Measurements from ENCODE around the gene SLC10A7. TPM values are rescaled to one million over a fixed set of nuclear protein-coding genes. Genes with fewer than 3 reads are reported as not detected.

SLC10A7 gene
- total and polyA plus RNA-seq, 7 donors: 1.4 to 9.3 (median 5.3) TPM

- Histone ChIP-seq H3K27ac (peak overlapping the region in 1 of 4 donors; percentile 20), H3K36me3 (no peaks in the 10 kb centered on the region), H3K27me3 (no peaks in the 10 kb centered on the region), H3K4me1 (no peaks in the 10 kb centered on the region), H3K9me3 (no peaks in the 10 kb centered on the region), H3K4me3 (no peak overlapping the region)
- WGBS, 2 donors: 41 to 73% methylated on average over 4 of the region's 4 CpGs
- DNase-seq: no peak
- intact Hi-C loops (cut with DNase I): no loop called here
- TF ChIP-seq CTCF (IDR thresholded peaks at IDR 0.05) (no peak), EP300 (IDR thresholded peaks at IDR 0.05) (no peak), POLR2AphosphoS5 (IDR thresholded peaks at IDR 0.05) (no peak), POLR2A (IDR thresholded peaks at IDR 0.05) (no peak)
Observed at GRCh38 chr4:146407669-146408084, 114.1 kb downstream of the SLC10A7 start.

GRCh38 chr4:146407257-146407656 is 114.5 kb downstream of the SLC10A7 start:
- DNase-seq: no peak
- Histone ChIP-seq H3K27me3 (no peaks in the 10 kb centered on the region), H3K36me3 (no peaks in the 10 kb centered on the region), H3K27ac (no peak overlapping the region), H3K4me3 (no peak overlapping the region), H3K9me3 (no peaks in the 10 kb centered on the region), H3K4me1 (no peaks in the 10 kb centered on the region)
- intact Hi-C loops (cut with DNase I): no loop called here
- 48 to 58% methylated on average over 3 of the region's 3 CpGs for WGBS, 2 donors
- TF ChIP-seq EP300 (IDR thresholded peaks at IDR 0.05) (no peak), POLR2AphosphoS5 (IDR thresholded peaks at IDR 0.05) (no peak), POLR2A (IDR thresholded peaks at IDR 0.05) (no peak), CTCF (IDR thresholded peaks at IDR 0.05) (no peak)

GRCh38 chr4:146401274-146401673 is 120.5 kb downstream of the SLC10A7 start:
- TF ChIP-seq POLR2AphosphoS5 (IDR thresholded peaks at IDR 0.05) (no peak), CTCF (IDR thresholded peaks at IDR 0.05) (no peak), EP300 (IDR thresholded peaks at IDR 0.05) (no peak), POLR2A (IDR thresholded peaks at IDR 0.05) (no peak)
- WGBS, 2 donors: 92 to 95% methylated on average over 2 of the region's 2 CpGs
- intact Hi-C loops (cut with DNase I): no loop called here
- no peak overlapping the region for H3K4me3 ChIP-seq
- DNase-seq: no peak
- H3K27ac ChIP-seq: no peak overlapping the region
- no peaks in the 10 kb centered on the region for H3K27me3 ChIP-seq
- H3K9me3 ChIP-seq: no peaks in the 10 kb centered on the region
- no peaks in the 10 kb centered on the region for H3K36me3 ChIP-seq
- H3K4me1 ChIP-seq: no peaks in the 10 kb centered on the region

GRCh38 chr4:146398896-146399445 is 122.8 kb downstream of the SLC10A7 start:
- H3K4me1 ChIP-seq: no peaks in the 10 kb centered on the region
- no peak for TF ChIP-seq POLR2AphosphoS5 (IDR thresholded peaks at IDR 0.05)
- no peak for TF ChIP-seq EP300 (IDR thresholded peaks at IDR 0.05)
- no peak for TF ChIP-seq CTCF (IDR thresholded peaks at IDR 0.05)
- TF ChIP-seq POLR2A (IDR thresholded peaks at IDR 0.05): no peak
- DNase-seq: no peak
- WGBS, 2 donors: 68 to 71% methylated on average over 6 of the region's 6 CpGs
- no peak overlapping the region for H3K27ac ChIP-seq
- no peak overlapping the region for H3K4me3 ChIP-seq
- intact Hi-C loops (cut with DNase I): no loop called here
- no peaks in the 10 kb centered on the region for H3K9me3 ChIP-seq
- no peaks in the 10 kb centered on the region for H3K27me3 ChIP-seq
- no peaks in the 10 kb centered on the region for H3K36me3 ChIP-seq

GRCh38 chr4:146398404-146398803 is 123.3 kb downstream of the SLC10A7 start:
- Histone ChIP-seq H3K27me3 (no peaks in the 10 kb centered on the region), H3K36me3 (no peaks in the 10 kb centered on the region), H3K4me3 (no peak overlapping the region), H3K27ac (no peak overlapping the region), H3K9me3 (no peaks in the 10 kb centered on the region), H3K4me1 (no peaks in the 10 kb centered on the region)
- intact Hi-C loops (cut with DNase I): no loop called here
- 80 to 85% methylated on average over 1 of the region's 1 CpG for WGBS, 2 donors
- TF ChIP-seq POLR2AphosphoS5 (IDR thresholded peaks at IDR 0.05) (no peak), EP300 (IDR thresholded peaks at IDR 0.05) (no peak), CTCF (IDR thresholded peaks at IDR 0.05) (no peak), POLR2A (IDR thresholded peaks at IDR 0.05) (no peak)
- DNase-seq: no peak
